K562 (cell line): ENCODE data around the gene ATRIP. TPM values are rescaled to one million over a fixed set of nuclear protein-coding genes. Genes with fewer than 3 reads are reported as not detected.

ENCODE experiments used
- ATAC-seq: fragments of 200-7000 bp; cut with Tn5 transposase; 3 replicates; pipeline ENCODE4 v1.9.1; 2020; ENCODE audit warnings: moderate library complexity
- BruUV-seq: library from RNA; stranded (reverse); fragments of 400-500 nt; replicated peaks from 2 replicates; lab custom pipeline; 2021; lab: Mats Ljungman, UMichigan
- CTCF ChIA-PET: fragments of 300-600 bp; formaldehyde crosslinking; extraction: SDS; loops from one replicate; lab custom pipeline; 2021; ENCODE audit warnings: low intra/inter-chr PET ratio; lab: Yijun Ruan, JAX
- POLR2A ChIA-PET: fragments of 300-600, 350-650 bp; sonication (Branson Sonifier 250); formaldehyde crosslinking; extraction: SDS; loops from one replicate; lab custom pipeline; 2021; ENCODE audit warnings: antibody characterized with exemption, inconsistent platforms; lab: Yijun Ruan, JAX
- DNase-seq, 4 experiments: peaks; one replicate each; pipeline versions ENCODE4 v3.0.0 to v3.0.0-alpha.2; 2011 to 2018; ENCODE audit warnings: low spot score in 3 of 4, mixed read lengths in 3 of 4; ENCODE audit errors: extremely low read depth in 1 of 4
- FAIRE-seq: peaks from 2 replicates; lab custom pipeline; 2011; peaks lifted over from hg19 to GRCh38; lab: Jason Lieb, UNC
- H2AFZ ChIP-seq: 2 replicates; pipeline ENCODE4 v1.6.0; 2011; ENCODE audit warnings: low read depth, low read length, control low read depth, inconsistent platforms
- H3K27ac ChIP-seq: fragments of 200-600 bp; 3 replicates; pipeline ENCODE4 v1.8.0; 2011; ENCODE audit warnings: low read depth, mild to moderate bottlenecking, control low read depth, inconsistent platforms, low read length, moderate library complexity, mixed read lengths; ENCODE audit errors: extremely low read depth
- H3K27me3 ChIP-seq, 2 experiments: fragments of 300-600 bp in 1 of 2; 2 replicates in 1 of 2; 3 replicates in 1 of 2; pipeline versions ENCODE4 v1.6.0 to v1.8.0; 2011; ENCODE audit warnings: inconsistent platforms in 2 of 2, low read length in 2 of 2, mild to moderate bottlenecking in 1 of 2, mixed read lengths in 1 of 2, moderate library complexity in 1 of 2; ENCODE audit not compliant: control insufficient read depth in 2 of 2, insufficient read depth in 2 of 2
- H3K36me3 ChIP-seq: fragments of 300-600 bp; 3 replicates; pipeline ENCODE4 v1.8.0; 2011; ENCODE audit warnings: mild to moderate bottlenecking, low read length, inconsistent platforms; ENCODE audit not compliant: control insufficient read depth, insufficient read depth
- H3K4me1 ChIP-seq, 2 experiments: fragments of 200-600 bp in 1 of 2; replicated peaks in 1 of 2; 2 replicates in 1 of 2; 3 replicates in 1 of 2; pipeline versions ENCODE4 v1.5.1 to v1.8.0; 2011; ENCODE audit warnings: inconsistent platforms in 2 of 2, low read length in 2 of 2, mild to moderate bottlenecking in 1 of 2, mixed read lengths in 1 of 2, moderate library complexity in 1 of 2; ENCODE audit not compliant: control insufficient read depth in 2 of 2, insufficient read depth in 2 of 2
- H3K4me2 ChIP-seq: 2 replicates; pipeline ENCODE4 v1.6.1; 2011; ENCODE audit warnings: low read length, control low read depth, inconsistent platforms, mixed read lengths; ENCODE audit not compliant: insufficient read depth
- H3K4me3 ChIP-seq: fragments of 200-600 bp; sonication (generic), shearing (Covaris generic); 2 replicates; pipeline ENCODE4 v1.5.1; 2016; ENCODE audit warnings: control low read depth, inconsistent platforms
- H3K79me2 ChIP-seq: fragments of 200-600 bp; 3 replicates; pipeline ENCODE4 v1.8.0; 2011; ENCODE audit warnings: low read length, inconsistent platforms; ENCODE audit not compliant: control insufficient read depth, insufficient read depth
- H3K9ac ChIP-seq, 2 experiments: 2 replicates each; pipeline versions ENCODE4 v1.6.0 to v1.6.1; 2011; ENCODE audit warnings: low read depth in 2 of 2, low read length in 2 of 2, control low read depth in 1 of 2, inconsistent platforms in 1 of 2, mild to moderate bottlenecking in 1 of 2, mixed read lengths in 1 of 2; ENCODE audit not compliant: insufficient read depth in 1 of 2
- H3K9me1 ChIP-seq: one replicate; pipeline ENCODE4 v1.6.0; 2011; ENCODE audit warnings: inconsistent platforms, mild to moderate bottlenecking, low read length, moderate library complexity; ENCODE audit not compliant: control insufficient read depth, insufficient read depth
- H3K9me3 ChIP-seq: replicated peaks from 2 replicates; pipeline ENCODE4 v1.5.1; 2011; ENCODE audit warnings: low read depth, low read length, inconsistent platforms; ENCODE audit not compliant: control insufficient read depth, insufficient read depth
- H4K20me1 ChIP-seq: replicated peaks from 2 replicates; pipeline ENCODE4 v1.6.1; 2011; ENCODE audit warnings: low read length, inconsistent platforms, mixed read lengths; ENCODE audit not compliant: control insufficient read depth, insufficient read depth
- CHD1 ChIP-seq: fragments of 200-600 bp; sonication (generic); IDR thresholded peaks from one replicate; pipeline ENCODE4 v1.6.1; 2012; ENCODE audit warnings: mild to moderate bottlenecking, moderate library complexity, low read length, inconsistent platforms
- GABPB2 ChIP-seq: fragments of 250-450 bp; sonication (Bioruptor Pico); conservative IDR thresholded peaks from 2 replicates; pipeline ENCODE4 v1.5.1; 2021; ENCODE audit warnings: mild to moderate bottlenecking
- IFI16 ChIP-seq: fragments of 250-450 bp; sonication (Bioruptor Pico); IDR thresholded peaks from 2 replicates; pipeline ENCODE4 v2.1.2; 2022; ENCODE audit warnings: mild to moderate bottlenecking, inconsistent platforms
- MAFG ChIP-seq: fragments of 450-650 bp; conservative IDR thresholded peaks from 2 replicates; pipeline ENCODE4 v1.6.1; 2016; ENCODE audit warnings: missing genetic modification characterization, missing compliant biosample characterization
- MAZ ChIP-seq, 2 experiments: fragments of 450-650 bp in 1 of 2; sonication (generic) in 1 of 2; formaldehyde crosslinking; IDR thresholded peaks in 1 of 2; conservative IDR thresholded peaks in 1 of 2; 2 replicates each; pipeline versions ENCODE4 v1.4.0 to v1.5.0; 2020; ENCODE audit warnings: mild to moderate bottlenecking in 1 of 2, missing genetic modification reagents in 1 of 2
- PPARD ChIP-seq: fragments of 250-450 bp; sonication (Bioruptor Pico); IDR thresholded peaks from 2 replicates; pipeline ENCODE4 v1.8.0; 2022; ENCODE audit warnings: inconsistent platforms, mild to moderate bottlenecking, moderate library complexity
- RUNX1 ChIP-seq: sonication (generic); IDR thresholded peaks from 2 replicates; pipeline ENCODE4 v1.6.1; 2016; ENCODE audit warnings: antibody characterized with exemption, low read depth
- WHSC1 ChIP-seq: IDR thresholded peaks from one replicate; pipeline ENCODE4 v1.6.1; 2012; ENCODE audit warnings: low read length, control low read depth, inconsistent platforms
- ZNF668 ChIP-seq: fragments of 250-450 bp; sonication (Bioruptor Pico); IDR thresholded peaks from 2 replicates; pipeline ENCODE4 v1.8.0; 2022; ENCODE audit warnings: mild to moderate bottlenecking, inconsistent platforms
- WGBS: fragments of 100-300 bp; shearing (Covaris generic); methylation state at CpG from one replicate; pipeline ENCODE4 v1.1.6; 2016; ENCODE audit warnings: low coverage, mixed read lengths; ENCODE audit not compliant: insufficient coverage; ENCODE audit errors: missing lambda C conversion rate; 5-methylcytosine and 5-hydroxymethylcytosine counted together
- in situ Hi-C: fragments of 300-500 bp; cut with MboI; formaldehyde crosslinking; loops from 4 replicates; pipeline ENCODE4 v1.15.0; 2018; ENCODE audit warnings: inconsistent platforms, mixed read lengths
- intact Hi-C: fragments of 100-400 bp; cut with micrococcal nuclease; formaldehyde crosslinking; loops from 2 replicates; pipeline ENCODE4 v1.14.2; 2022
- polyA plus RNA-seq, 8 experiments: library from polyadenylated mRNA; depleted of rRNA in 4 of 8; stranded (reverse) in 5 of 8; unstranded in 3 of 8; fragments of >200 nt; fragmentation: Nextera tagmentation in 2 of 8; fragmentation: Illumina TruSeq in 1 of 8; extraction: Ambion mirVana in 2 of 8; extraction: Trizol in 1 of 8; gene quantifications; 2 replicates each; pipeline versions ENCODE4 v1.2.1 to v1.2.3, GENCODE V29; 2011 to 2014; ENCODE audit warnings: inconsistent platforms in 1 of 8, missing spikeins in 1 of 8
- total RNA-seq, 7 experiments: library from RNA; depleted of rRNA in 6 of 7; stranded (reverse); fragments of >200 nt in 6 of 7; fragmentation: Illumina TruSeq in 2 of 7; extraction: Trizol in 2 of 7; gene quantifications; 2 replicates each; pipeline versions ENCODE4 v1.2.1 to v1.2.3, GENCODE V29; 2011 to 2021; ENCODE audit warnings: low replicate concordance in 1 of 7
- TF ChIP-seq, protein P1 (sequence below): fragments of 450-650 bp; formaldehyde crosslinking; conservative IDR thresholded peaks from 2 replicates; pipeline ENCODE4 v1.4.0; 2022; ENCODE audit warnings: mild to moderate bottlenecking, missing genetic modification characterization

The ATRIP gene
- total and polyA plus RNA-seq, 9 of the 15 experiments (the other 6 are each of a cell fraction or from before 2014, with no cell fraction given), result 1.7 to 15.7 (median 10.5) TPM

DNA sequence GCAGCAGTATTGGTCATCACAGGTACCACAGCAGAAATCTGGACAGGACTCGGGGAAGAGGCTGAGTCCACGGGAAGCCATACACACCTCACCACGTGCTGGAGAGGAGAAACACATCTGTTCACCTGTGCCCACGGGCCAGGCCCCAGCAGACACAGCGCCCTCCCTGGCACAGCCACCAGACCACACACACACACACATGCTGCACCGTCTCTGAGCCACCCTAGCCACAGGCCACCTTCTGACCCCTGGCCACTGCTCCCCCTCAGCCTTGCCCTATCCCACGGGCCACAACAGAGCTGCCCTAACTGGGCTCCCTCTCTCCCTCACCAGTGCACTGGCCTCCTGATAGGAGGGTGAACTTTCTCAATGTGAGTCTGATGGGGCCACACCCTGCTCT lies 54.7 kb downstream of the ATRIP start (continued):
- TF ChIP-seq, protein P1, sequence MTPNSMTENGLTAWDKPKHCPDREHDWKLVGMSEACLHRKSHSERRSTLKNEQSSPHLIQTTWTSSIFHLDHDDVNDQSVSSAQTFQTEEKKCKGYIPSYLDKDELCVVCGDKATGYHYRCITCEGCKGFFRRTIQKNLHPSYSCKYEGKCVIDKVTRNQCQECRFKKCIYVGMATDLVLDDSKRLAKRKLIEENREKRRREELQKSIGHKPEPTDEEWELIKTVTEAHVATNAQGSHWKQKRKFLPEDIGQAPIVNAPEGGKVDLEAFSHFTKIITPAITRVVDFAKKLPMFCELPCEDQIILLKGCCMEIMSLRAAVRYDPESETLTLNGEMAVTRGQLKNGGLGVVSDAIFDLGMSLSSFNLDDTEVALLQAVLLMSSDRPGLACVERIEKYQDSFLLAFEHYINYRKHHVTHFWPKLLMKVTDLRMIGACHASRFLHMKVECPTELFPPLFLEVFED, result no peak
- no peak for TF ChIP-seq WHSC1

DNA sequence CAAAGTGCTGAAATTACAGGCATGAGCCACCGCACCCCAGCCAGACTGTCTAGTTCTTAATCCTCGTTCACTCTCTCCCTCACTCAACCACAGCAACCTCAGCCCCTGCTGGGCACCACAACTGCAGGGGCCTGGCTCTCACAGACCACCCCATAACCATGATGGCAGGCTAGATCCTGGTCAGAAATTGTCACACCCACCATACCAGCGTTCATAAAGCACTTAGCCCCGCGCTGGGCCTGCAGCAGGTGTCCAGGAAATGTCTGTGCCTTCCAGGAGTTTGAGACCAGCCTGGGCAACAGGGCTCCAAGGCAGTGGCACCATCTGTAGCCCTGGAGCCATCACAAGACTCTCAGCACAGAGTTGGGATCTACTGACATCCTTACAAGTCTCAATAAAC lies 55.6 kb downstream of the ATRIP start:
- H3K27ac ChIP-seq, result no peak overlapping the region
- no peaks in the 10 kb centered on the region for H3K27me3 ChIP-seq
- no peak overlapping the region for H2AFZ ChIP-seq
- no peak overlapping the region for H3K9ac ChIP-seq
- ATAC-seq (no peak), FAIRE-seq (no peak), DNase-seq (no peak)
- H3K4me2 ChIP-seq, result no peak overlapping the region
- POLR2A ChIA-PET, result interaction anchor here (1.4 kb wide), 1 partner anchor 29 kb away, joined by 5 read pairs; no protein-coding TSS in a partner anchor
- intact Hi-C loops, result loop anchor here (10.0 kb wide), 1 partner anchor 97 kb away; no protein-coding TSS in a partner anchor
- peaks cover 6 to 35% of the 10 kb centered on the region in 2 experiments; a peak in 4 of 5 replicates for H3K4me1 ChIP-seq
- CTCF ChIA-PET, result no interaction called here
- no peaks in the 10 kb centered on the region for H3K79me2 ChIP-seq
- in situ Hi-C loops, result no loop called here
- no peaks in the 10 kb centered on the region for H3K9me3 ChIP-seq
- no peak for TF ChIP-seq RUNX1
- TF ChIP-seq GABPB2 (CRISPR knock-in tag), result no peak
- TF ChIP-seq CHD1, result no peak
- TF ChIP-seq MAFG (tag), result no peak
- TF ChIP-seq IFI16 (CRISPR knock-in tag), result no peak
- no peak for TF ChIP-seq PPARD (CRISPR knock-in tag)
- TF ChIP-seq ZNF668 (CRISPR knock-in tag), result no peak
- TF ChIP-seq MAZ (CRISPR knock-in tag; conservative IDR thresholded peaks at IDR 0.05 in 1 of 2, IDR thresholded peaks at IDR 0.05 in 1 of 2), result no peak
- WGBS, result 65% methylated on average over 5 of the region's 5 CpGs
- no TSS peak for BruUV-seq
- no peak overlapping the region for H3K4me3 ChIP-seq
- H3K36me3 ChIP-seq, result no peaks in the 10 kb centered on the region
- H4K20me1 ChIP-seq, result no peaks in the 10 kb centered on the region
- no peaks in the 10 kb centered on the region for H3K9me1 ChIP-seq
